WTC11 (cell line): Measurements from ENCODE around the gene MYO1H. TPM values are rescaled to one million over a fixed set of nuclear protein-coding genes. Genes with fewer than 3 reads are reported as not detected.

Experiments used
- ATAC-seq: fragments of 200-7000 bp; cut with Tn5 transposase; 2 replicates; pipeline ENCODE4 v1.10.0; 2021; ENCODE audit warnings: mild to moderate bottlenecking, moderate library complexity
- CTCF ChIA-PET: fragments of 300-600 bp; sonication (Branson Sonifier 250); formaldehyde crosslinking; loops from one replicate; lab custom pipeline; 2021; ENCODE audit warnings: antibody characterized with exemption; lab: Charles Lee
- POLR2A ChIA-PET: fragments of 350-600 bp; sonication (Branson Sonifier 250); formaldehyde crosslinking; loops from one replicate; lab custom pipeline; 2021; ENCODE audit warnings: antibody characterized with exemption; lab: Charles Lee
- DNase-seq: peaks from one replicate; pipeline ENCODE4 v3.0.0; 2021; ENCODE audit warnings: low spot score
- H3K27ac Mint-ChIP-seq: 2 replicates; pipeline ENCODE4 v1.8.0; 2021; ENCODE audit warnings: mixed read lengths
- H3K27me3 Mint-ChIP-seq: 2 replicates; pipeline ENCODE4 v1.8.0; 2021; ENCODE audit warnings: low read depth, mild to moderate bottlenecking, moderate library complexity, mixed read lengths
- H3K36me3 Mint-ChIP-seq: 2 replicates; pipeline ENCODE4 v1.8.0; 2021; ENCODE audit warnings: mixed read lengths
- H3K4me1 Mint-ChIP-seq: 2 replicates; pipeline ENCODE4 v1.8.0; 2022; ENCODE audit warnings: mixed read lengths
- H3K4me3 Mint-ChIP-seq: 2 replicates; pipeline ENCODE4 v1.8.0; 2021; ENCODE audit warnings: mild to moderate bottlenecking, moderate library complexity, mixed read lengths
- H3K9me3 Mint-ChIP-seq: 2 replicates; pipeline ENCODE4 v1.8.0; 2021; ENCODE audit warnings: mixed read lengths
- ATF1 ChIP-seq: sonication (generic); formaldehyde crosslinking; IDR thresholded peaks from 2 replicates; pipeline ENCODE4 v1.8.1; 2023; ENCODE audit warnings: mild to moderate bottlenecking, moderate library complexity, missing genetic modification reagents
- CBFB ChIP-seq: sonication (generic); formaldehyde crosslinking; IDR thresholded peaks from 2 replicates; pipeline ENCODE4 v1.8.1; 2022; ENCODE audit warnings: mild to moderate bottlenecking, low read depth, missing genetic modification reagents
- CREB1 ChIP-seq: sonication (generic); formaldehyde crosslinking; IDR thresholded peaks from 2 replicates; pipeline ENCODE4 v1.8.0; 2023; ENCODE audit warnings: mild to moderate bottlenecking, missing genetic modification reagents
- CREM ChIP-seq: sonication (generic); formaldehyde crosslinking; IDR thresholded peaks from 2 replicates; pipeline ENCODE4 v1.8.1; 2022; ENCODE audit warnings: mild to moderate bottlenecking, missing genetic modification reagents, moderate library complexity
- ELF4 ChIP-seq: sonication (generic); formaldehyde crosslinking; IDR thresholded peaks from 2 replicates; pipeline ENCODE4 v1.8.1; 2022; ENCODE audit warnings: low read depth, mild to moderate bottlenecking, moderate library complexity, missing genetic modification reagents
- FOXJ3 ChIP-seq: sonication (generic); formaldehyde crosslinking; IDR thresholded peaks from 2 replicates; pipeline ENCODE4 v1.9.0; 2021; ENCODE audit warnings: missing genetic modification reagents, mild to moderate bottlenecking, borderline replicate concordance
- GRHL2 ChIP-seq: fragments of 250-450 bp; sonication (Bioruptor Pico); IDR thresholded peaks from 2 replicates; pipeline ENCODE4 v1.8.0; 2022; ENCODE audit warnings: mild to moderate bottlenecking, moderate library complexity; ENCODE audit not compliant: insufficient replicate concordance, severe bottlenecking
- GTF2I ChIP-seq: fragments of 250-450 bp; sonication (Bioruptor Pico); conservative IDR thresholded peaks from 2 replicates; pipeline ENCODE4 v1.4.0; 2021; ENCODE audit warnings: mild to moderate bottlenecking
- JUN ChIP-seq: sonication (generic); formaldehyde crosslinking; IDR thresholded peaks from 2 replicates; pipeline ENCODE4 v1.8.0; 2023; ENCODE audit warnings: mild to moderate bottlenecking, missing genetic modification reagents
- KAT7 ChIP-seq: sonication (generic); formaldehyde crosslinking; IDR thresholded peaks from 2 replicates; pipeline ENCODE4 v1.8.1; 2023; ENCODE audit warnings: missing genetic modification reagents, mild to moderate bottlenecking, borderline replicate concordance
- NR2C2 ChIP-seq: sonication (generic); formaldehyde crosslinking; IDR thresholded peaks from 2 replicates; pipeline ENCODE4 v1.8.0; 2022; ENCODE audit warnings: mild to moderate bottlenecking, missing genetic modification reagents
- OVOL2 ChIP-seq: fragments of 250-450 bp; sonication (Bioruptor Pico); IDR thresholded peaks from 2 replicates; pipeline ENCODE4 v1.9.0; 2021; ENCODE audit warnings: mild to moderate bottlenecking, borderline replicate concordance
- SMAD3 ChIP-seq: sonication (generic); formaldehyde crosslinking; IDR thresholded peaks from 2 replicates; pipeline ENCODE4 v1.8.0; 2022; ENCODE audit warnings: missing genetic modification reagents, mild to moderate bottlenecking, borderline replicate concordance
- TEAD1 ChIP-seq: sonication (generic); formaldehyde crosslinking; IDR thresholded peaks from 2 replicates; pipeline ENCODE4 v1.8.0; 2022; ENCODE audit warnings: mild to moderate bottlenecking, missing genetic modification reagents
- TEAD4 ChIP-seq: sonication (generic); formaldehyde crosslinking; IDR thresholded peaks from 2 replicates; pipeline ENCODE4 v1.8.0; 2022; ENCODE audit warnings: mild to moderate bottlenecking, missing genetic modification reagents
- ZNF219 ChIP-seq: sonication (generic); formaldehyde crosslinking; IDR thresholded peaks from 2 replicates; pipeline ENCODE4 v1.8.0; 2023; ENCODE audit warnings: missing genetic modification reagents, mild to moderate bottlenecking, borderline replicate concordance
- ZNF232 ChIP-seq: sonication (generic); formaldehyde crosslinking; IDR thresholded peaks from 2 replicates; pipeline ENCODE4 v1.8.0; 2022; ENCODE audit warnings: mild to moderate bottlenecking, missing genetic modification reagents
- ZNF317 ChIP-seq: sonication (generic); formaldehyde crosslinking; IDR thresholded peaks from 2 replicates; pipeline ENCODE4 v1.8.1; 2023; ENCODE audit warnings: low read depth, mild to moderate bottlenecking, moderate library complexity, missing genetic modification reagents, borderline replicate concordance
- ZNF671 ChIP-seq: fragments of 250-450 bp; sonication (Bioruptor Pico); IDR thresholded peaks from 2 replicates; pipeline ENCODE4 v1.8.0; 2021; ENCODE audit warnings: mild to moderate bottlenecking
- total RNA-seq: library from RNA; stranded (reverse); gene quantifications from 3 replicates; pipeline ENCODE4 v1.2.3, GENCODE V29; 2021
- TF ChIP-seq, protein P1 (sequence below): fragments of 250-450 bp; sonication (Bioruptor Pico); conservative IDR thresholded peaks from 2 replicates; pipeline ENCODE4 v1.9.0; 2021; ENCODE audit warnings: mild to moderate bottlenecking
- TF ChIP-seq, protein P2 (sequence below): sonication (generic); formaldehyde crosslinking; IDR thresholded peaks from 2 replicates; pipeline ENCODE4 v1.8.1; 2023; ENCODE audit warnings: mild to moderate bottlenecking, missing genetic modification reagents, moderate library complexity
- TF ChIP-seq, protein P3 (sequence below): fragments of 250-450 bp; sonication (Bioruptor Pico); IDR thresholded peaks from 2 replicates; pipeline ENCODE4 v1.9.0; 2021; ENCODE audit warnings: moderate library complexity, mild to moderate bottlenecking, inconsistent platforms, borderline replicate concordance
- TF ChIP-seq, protein P4 (sequence below): sonication (generic); formaldehyde crosslinking; IDR thresholded peaks from 2 replicates; pipeline ENCODE4 v1.8.1; 2023; ENCODE audit warnings: mild to moderate bottlenecking, missing genetic modification reagents
- TF ChIP-seq, protein P5 (sequence below): sonication (generic); formaldehyde crosslinking; IDR thresholded peaks from 2 replicates; pipeline ENCODE4 v1.8.0; 2022; ENCODE audit warnings: mild to moderate bottlenecking, missing genetic modification reagents

MYO1H gene
- total RNA-seq, 1 experiment from 2014 or later, result 0.44 TPM

DNA sequence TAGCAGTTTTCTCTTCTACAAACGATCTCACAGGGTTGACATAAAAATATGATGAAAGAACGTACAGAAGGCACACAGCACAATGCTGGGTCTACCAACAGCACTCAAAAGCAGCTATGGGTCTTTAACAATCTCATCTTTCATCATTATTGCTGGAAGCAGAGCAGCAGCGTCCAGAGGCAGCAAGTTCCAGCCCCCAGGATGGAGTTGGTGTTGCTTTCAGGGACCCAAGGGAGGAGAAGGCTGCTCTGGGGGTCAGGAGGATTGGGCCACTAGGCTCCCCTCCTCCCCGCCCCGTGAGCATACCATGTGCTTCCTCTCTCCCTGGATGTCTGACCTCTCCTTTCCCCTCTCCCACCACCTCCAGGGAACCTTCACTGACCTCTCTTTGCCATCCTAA lies 116.1 kb downstream of the MYO1H start (continued):
- TF ChIP-seq, protein P1, sequence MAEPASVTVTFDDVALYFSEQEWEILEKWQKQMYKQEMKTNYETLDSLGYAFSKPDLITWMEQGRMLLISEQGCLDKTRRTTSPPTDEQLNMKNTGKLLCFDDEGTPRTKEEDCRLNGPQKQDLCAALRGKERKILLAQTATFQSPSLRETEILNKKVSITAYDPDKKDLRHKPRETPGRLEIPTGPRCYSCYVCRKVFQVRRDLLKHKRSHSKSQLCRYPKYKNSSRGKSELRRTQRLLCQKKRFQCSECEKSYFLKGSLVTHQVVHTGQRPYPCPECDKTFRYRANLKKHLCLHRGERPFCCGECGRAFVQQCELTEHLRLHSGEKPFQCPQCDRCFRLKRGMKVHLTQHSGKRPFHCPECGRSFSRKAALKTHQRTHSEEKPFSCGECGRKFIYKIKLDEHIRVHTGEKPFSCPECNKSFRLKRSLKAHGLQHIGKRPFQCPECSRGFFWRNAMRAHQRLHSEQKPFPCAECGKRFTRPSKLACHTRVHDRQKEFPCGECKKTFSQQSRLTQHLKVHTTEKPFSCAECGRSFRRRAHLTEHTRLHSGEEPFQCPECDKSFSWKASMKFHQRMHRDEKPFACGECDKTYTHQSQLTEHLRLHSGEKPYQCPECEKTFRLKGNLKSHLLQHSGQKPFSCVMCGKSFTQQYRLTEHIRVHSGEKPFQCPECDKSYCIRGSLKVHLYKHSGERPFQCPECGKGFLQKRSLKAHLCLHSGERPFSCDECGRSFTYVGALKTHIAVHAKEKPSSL (CRISPR knock-in tag), result no peak
- no peak for TF ChIP-seq SMAD3
- no peak for TF ChIP-seq TEAD4 (CRISPR knock-in tag)
- TF ChIP-seq ELF4, result no peak
- no peak for TF ChIP-seq ATF1 (CRISPR knock-in tag)
- TF ChIP-seq NR2C2 (CRISPR knock-in tag), result no peak
- no peak for TF ChIP-seq TEAD1 (CRISPR knock-in tag)
- TF ChIP-seq ZNF317 (CRISPR knock-in tag), result no peak
- TF ChIP-seq ZNF232, result no peak
- TF ChIP-seq GRHL2 (CRISPR knock-in tag), result no peak
- no peak for TF ChIP-seq ZNF219
- TF ChIP-seq GTF2I (CRISPR knock-in tag), result no peak
- TF ChIP-seq, protein P2, sequence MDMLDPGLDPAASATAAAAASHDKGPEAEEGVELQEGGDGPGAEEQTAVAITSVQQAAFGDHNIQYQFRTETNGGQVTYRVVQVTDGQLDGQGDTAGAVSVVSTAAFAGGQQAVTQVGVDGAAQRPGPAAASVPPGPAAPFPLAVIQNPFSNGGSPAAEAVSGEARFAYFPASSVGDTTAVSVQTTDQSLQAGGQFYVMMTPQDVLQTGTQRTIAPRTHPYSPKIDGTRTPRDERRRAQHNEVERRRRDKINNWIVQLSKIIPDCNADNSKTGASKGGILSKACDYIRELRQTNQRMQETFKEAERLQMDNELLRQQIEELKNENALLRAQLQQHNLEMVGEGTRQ (CRISPR knock-in tag), result no peak

DNA sequence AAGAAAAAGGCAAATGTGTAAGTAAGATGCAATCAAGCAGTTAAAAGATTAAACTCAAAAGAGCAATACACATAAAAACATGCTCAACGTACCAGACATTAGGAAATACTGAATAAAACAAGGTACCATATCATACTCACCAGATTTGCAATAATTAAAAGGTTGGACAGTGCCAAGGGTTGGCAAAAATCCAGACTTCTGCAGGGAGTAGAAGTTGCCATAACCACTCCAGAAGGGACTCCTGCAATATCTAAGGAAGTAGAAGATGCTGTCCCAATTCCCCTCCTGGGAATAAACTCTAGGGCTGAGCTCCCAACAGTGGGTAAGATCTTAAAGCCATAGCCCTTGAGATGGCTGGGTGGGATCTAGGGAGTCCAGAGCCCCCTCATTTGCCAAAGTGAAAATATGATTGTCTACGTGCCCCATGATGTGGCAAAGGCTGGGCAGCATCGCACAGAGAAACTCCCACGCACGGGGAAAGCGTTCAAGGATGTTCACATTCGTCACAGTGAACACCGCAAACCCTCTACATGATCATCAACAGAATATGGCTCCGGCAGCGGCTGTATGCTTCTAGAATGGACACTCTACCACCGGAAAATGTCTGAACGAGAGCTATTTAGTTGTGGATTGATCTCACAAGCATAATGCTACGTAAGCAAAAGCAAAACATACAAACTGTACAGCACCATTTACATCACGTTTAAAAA lies 117.1 kb downstream of the MYO1H start:
- TF ChIP-seq CREB1 (CRISPR knock-in tag) (no peak), JUN (CRISPR knock-in tag) (no peak), CBFB (CRISPR knock-in tag) (no peak), KAT7 (CRISPR knock-in tag) (no peak), FOXJ3 (CRISPR knock-in tag) (no peak), OVOL2 (CRISPR knock-in tag) (no peak), CREM (CRISPR knock-in tag) (no peak), ZNF671 (CRISPR knock-in tag) (no peak)
- TF ChIP-seq, protein P3, sequence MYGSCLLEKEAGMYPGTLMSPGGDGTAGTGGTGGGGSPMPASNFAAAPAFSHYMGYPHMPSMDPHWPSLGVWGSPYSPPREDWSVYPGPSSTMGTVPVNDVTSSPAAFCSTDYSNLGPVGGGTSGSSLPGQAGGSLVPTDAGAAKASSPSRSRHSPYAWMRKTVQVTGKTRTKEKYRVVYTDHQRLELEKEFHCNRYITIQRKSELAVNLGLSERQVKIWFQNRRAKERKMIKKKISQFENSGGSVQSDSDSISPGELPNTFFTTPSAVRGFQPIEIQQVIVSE (CRISPR knock-in tag), result no peak
- TF ChIP-seq, protein P4, sequence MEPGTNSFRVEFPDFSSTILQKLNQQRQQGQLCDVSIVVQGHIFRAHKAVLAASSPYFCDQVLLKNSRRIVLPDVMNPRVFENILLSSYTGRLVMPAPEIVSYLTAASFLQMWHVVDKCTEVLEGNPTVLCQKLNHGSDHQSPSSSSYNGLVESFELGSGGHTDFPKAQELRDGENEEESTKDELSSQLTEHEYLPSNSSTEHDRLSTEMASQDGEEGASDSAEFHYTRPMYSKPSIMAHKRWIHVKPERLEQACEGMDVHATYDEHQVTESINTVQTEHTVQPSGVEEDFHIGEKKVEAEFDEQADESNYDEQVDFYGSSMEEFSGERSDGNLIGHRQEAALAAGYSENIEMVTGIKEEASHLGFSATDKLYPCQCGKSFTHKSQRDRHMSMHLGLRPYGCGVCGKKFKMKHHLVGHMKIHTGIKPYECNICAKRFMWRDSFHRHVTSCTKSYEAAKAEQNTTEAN (CRISPR knock-in tag), result no peak
- TF ChIP-seq, protein P5, sequence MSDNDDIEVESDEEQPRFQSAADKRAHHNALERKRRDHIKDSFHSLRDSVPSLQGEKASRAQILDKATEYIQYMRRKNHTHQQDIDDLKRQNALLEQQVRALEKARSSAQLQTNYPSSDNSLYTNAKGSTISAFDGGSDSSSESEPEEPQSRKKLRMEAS (CRISPR knock-in tag), result no peak
- CTCF ChIA-PET, result interaction anchor here (0.7 to 5.2 kb wide), 3 partner anchors 31 to 133 kb away, joined by 3 to 52 read pairs (median 6); no protein-coding TSS in a partner anchor
- ATAC-seq (no peak), DNase-seq (no peak)
- peaks cover 80% of the 10 kb centered on the region for H3K4me1 Mint-ChIP-seq
- peak overlapping the region; percentile 89 for H3K27ac Mint-ChIP-seq
- no peaks in the 10 kb centered on the region for H3K9me3 Mint-ChIP-seq
- H3K4me3 Mint-ChIP-seq, result no peak overlapping the region
- H3K36me3 Mint-ChIP-seq, result peaks cover 35% of the 10 kb centered on the region
- POLR2A ChIA-PET, result no interaction called here
- H3K27me3 Mint-ChIP-seq, result no peaks in the 10 kb centered on the region
